ENCODE data around the gene FAM163B. TPM values are rescaled to one million over a fixed set of nuclear protein-coding genes. Genes with fewer than 3 reads are reported as not detected.
A peak's percentile ranks its signal among the peaks of the same experiment; 100 is the strongest.

Gene FAM163B
- total RNA-seq, 1 experiment from 2014 or later, result not detected

- Mint-ChIP-seq H3K27ac (ENCODE audit: unreplicated experiment) (no peak overlapping the region), H3K4me1 (ENCODE audit: low read depth, unreplicated experiment) (no peaks in the 10 kb centered on the region), H3K4me3 (ENCODE audit: unreplicated experiment) (no peak overlapping the region), H3K27me3 (ENCODE audit: insufficient read depth, unreplicated experiment) (no peaks in the 10 kb centered on the region), H3K9me3 (ENCODE audit: unreplicated experiment) (no peaks in the 10 kb centered on the region), H3K36me3 (ENCODE audit: insufficient read depth, unreplicated experiment) (no peaks in the 10 kb centered on the region)
- Histone ChIP-seq H3K27me3 (replicated peaks; ENCODE audit: control insufficient read depth, insufficient read depth, low read length) (no peaks in the 10 kb centered on the region), H3K9me3 (no peaks in the 10 kb centered on the region), H3K36me3 (ENCODE audit: control insufficient read depth, insufficient read depth, low read length) (no peaks in the 10 kb centered on the region), H3K4me1 (peaks cover 5% of the 10 kb centered on the region; the same call in 1 of the 2 replicates), H3K4me3 (ENCODE audit: low read depth, low read length) (no peak overlapping the region)
- BruUV-seq (replicated peaks), result no TSS peak
- no peak for DNase-seq
- ChIA-PET POLR2A (no interaction called here), CTCF (no interaction called here)
- TF ChIP-seq CTCF (IDR thresholded peaks at IDR 0.05; ENCODE audit: insufficient read depth in 1 of 2, low read depth in 1 of 2, low read length in 1 of 2, severe bottlenecking in 1 of 2, unreplicated experiment in 1 of 2), result no peak
- intact Hi-C loops (cut with micrococcal nuclease; ENCODE audit: unreplicated experiment), result no loop called here
Observed at GRCh38 chr9:133535306-133535877, 73.8 kb downstream of the FAM163B start.

- no peaks in the 10 kb centered on the region for H3K27me3 ChIP-seq (replicated peaks; ENCODE audit: control insufficient read depth, insufficient read depth, low read length)
- no TSS peak for BruUV-seq (replicated peaks)
- no peaks in the 10 kb centered on the region for H3K9me3 ChIP-seq
- Mint-ChIP-seq H3K4me1 (ENCODE audit: low read depth, unreplicated experiment) (no peaks in the 10 kb centered on the region), H3K9me3 (ENCODE audit: unreplicated experiment) (no peaks in the 10 kb centered on the region), H3K4me3 (ENCODE audit: unreplicated experiment) (peak within 1 kb of the TSS; percentile 14), H3K27me3 (ENCODE audit: insufficient read depth, unreplicated experiment) (no peaks in the 10 kb centered on the region), H3K27ac (ENCODE audit: unreplicated experiment) (no peak within 1 kb of the TSS), H3K36me3 (ENCODE audit: insufficient read depth, unreplicated experiment) (no peaks in the 10 kb centered on the region)
- intact Hi-C loops (cut with micrococcal nuclease; ENCODE audit: unreplicated experiment), result loop anchor here (5.0 kb wide), 1 partner anchor 43 kb away; no protein-coding TSS in a partner anchor
- POLR2A ChIA-PET, result no interaction called here
- CTCF ChIA-PET, result no interaction called here
- H3K36me3 ChIP-seq (ENCODE audit: control insufficient read depth, insufficient read depth, low read length), result no peaks in the 10 kb centered on the region
- peak within 1 kb of the TSS; percentile 20 for H3K4me3 ChIP-seq (ENCODE audit: low read depth, low read length)
- peaks cover 5% of the 10 kb centered on the region; the same call in 1 of the 2 replicates for H3K4me1 ChIP-seq
- DNase-seq, result peak in 1 of 2 experiments; percentile 37
- no peak for TF ChIP-seq CTCF (IDR thresholded peaks at IDR 0.05; ENCODE audit: insufficient read depth in 1 of 2, low read depth in 1 of 2, low read length in 1 of 2, severe bottlenecking in 1 of 2, unreplicated experiment in 1 of 2)
Observed at GRCh38 chr9:133534346-133535291, 74.6 kb downstream of the FAM163B start, which contains the start of gene ADAMTSL2. Gene ADAMTSL2 (plus strand): TSS chr9:133534704. CDS start chr9:133536713, 2,009 bp downstream.

DNA sequence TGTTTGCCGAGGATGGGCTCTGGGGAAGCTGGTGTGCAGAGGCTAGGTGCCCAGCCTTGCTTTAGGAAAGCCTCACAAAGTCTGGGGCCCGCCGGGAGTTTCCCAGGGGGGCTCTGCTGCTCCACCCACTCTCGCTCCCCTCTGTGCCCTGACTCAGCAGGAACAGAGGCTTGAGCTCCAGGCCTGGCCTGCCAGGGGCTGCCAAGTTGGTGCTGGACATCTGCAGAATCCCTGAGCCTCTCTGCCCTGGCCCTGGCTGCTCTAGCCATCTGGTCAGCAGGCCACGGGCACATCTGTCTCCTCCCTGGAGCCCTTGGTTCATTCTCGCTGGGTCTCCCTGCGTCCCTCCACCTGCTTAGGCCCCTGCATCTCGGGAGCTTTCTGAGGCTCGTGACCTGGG is 75.3 kb downstream of the FAM163B start:
- Mint-ChIP-seq H3K9me3 (ENCODE audit: unreplicated experiment) (no peaks in the 10 kb centered on the region), H3K4me1 (ENCODE audit: low read depth, unreplicated experiment) (no peaks in the 10 kb centered on the region), H3K36me3 (ENCODE audit: insufficient read depth, unreplicated experiment) (no peaks in the 10 kb centered on the region), H3K4me3 (ENCODE audit: unreplicated experiment) (no peak overlapping the region), H3K27me3 (ENCODE audit: insufficient read depth, unreplicated experiment) (no peaks in the 10 kb centered on the region), H3K27ac (ENCODE audit: unreplicated experiment) (no peak overlapping the region)
- BruUV-seq (replicated peaks), result no TSS peak
- Histone ChIP-seq H3K9me3 (no peaks in the 10 kb centered on the region), H3K36me3 (ENCODE audit: control insufficient read depth, insufficient read depth, low read length) (no peaks in the 10 kb centered on the region), H3K4me3 (ENCODE audit: low read depth, low read length) (no peak overlapping the region), H3K4me1 (peaks cover 5% of the 10 kb centered on the region; the same call in 1 of the 2 replicates), H3K27me3 (replicated peaks; ENCODE audit: control insufficient read depth, insufficient read depth, low read length) (no peaks in the 10 kb centered on the region)
- DNase-seq, result no peak
- intact Hi-C loops (cut with micrococcal nuclease; ENCODE audit: unreplicated experiment), result loop anchor here (1.0 to 5.0 kb wide), 2 partner anchors 43 to 192 kb away; no protein-coding TSS in a partner anchor
- no peak for TF ChIP-seq CTCF (IDR thresholded peaks at IDR 0.05; ENCODE audit: insufficient read depth in 1 of 2, low read depth in 1 of 2, low read length in 1 of 2, severe bottlenecking in 1 of 2, unreplicated experiment in 1 of 2)
- ChIA-PET POLR2A (no interaction called here), CTCF (no interaction called here)
